GM18907 (cell line): ENCODE results near the gene MYBPH.

Experiments
- ATAC-seq: cut with Tn5 transposase; IDR thresholded peaks from one replicate; pipeline ENCODE4 v1.9.1; 2021; ENCODE audit warnings: mild to moderate bottlenecking, moderate library complexity; ENCODE audit not compliant: unreplicated experiment

MYBPH gene

DNA sequence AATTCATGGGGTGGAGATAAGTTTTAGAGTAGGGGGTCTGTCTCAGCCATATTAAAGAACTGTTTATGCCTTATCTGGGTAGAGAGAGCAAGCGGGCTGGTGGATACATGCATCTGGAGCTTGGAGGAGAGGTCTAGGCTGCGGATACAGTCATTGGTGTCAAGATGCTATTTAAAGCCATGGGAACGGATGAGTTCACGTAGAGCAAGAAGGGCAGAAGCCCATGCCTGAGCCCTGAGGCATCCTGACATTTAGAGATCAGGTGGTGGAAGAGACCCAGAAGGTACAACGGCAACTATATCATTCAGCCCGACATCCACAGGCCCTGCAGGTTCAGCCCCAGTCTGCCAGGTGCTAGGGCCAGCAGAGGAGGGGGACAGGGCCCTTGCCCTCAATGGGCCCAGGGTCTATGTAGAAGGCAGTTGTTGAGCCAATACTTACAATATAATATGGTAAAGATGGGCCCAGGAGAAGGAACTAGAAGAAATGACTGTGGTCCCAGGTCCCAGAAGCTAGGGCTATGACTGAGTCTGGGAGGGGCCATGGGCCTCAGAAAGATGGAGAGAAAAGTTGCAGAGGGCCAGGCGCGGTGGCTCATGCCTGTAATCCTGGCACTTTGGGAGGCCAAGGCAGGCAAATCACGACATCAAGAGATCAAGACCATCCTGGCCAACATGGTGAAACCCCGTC is 26.0 kb upstream of the MYBPH start:
- ATAC-seq: no peak

DNA sequence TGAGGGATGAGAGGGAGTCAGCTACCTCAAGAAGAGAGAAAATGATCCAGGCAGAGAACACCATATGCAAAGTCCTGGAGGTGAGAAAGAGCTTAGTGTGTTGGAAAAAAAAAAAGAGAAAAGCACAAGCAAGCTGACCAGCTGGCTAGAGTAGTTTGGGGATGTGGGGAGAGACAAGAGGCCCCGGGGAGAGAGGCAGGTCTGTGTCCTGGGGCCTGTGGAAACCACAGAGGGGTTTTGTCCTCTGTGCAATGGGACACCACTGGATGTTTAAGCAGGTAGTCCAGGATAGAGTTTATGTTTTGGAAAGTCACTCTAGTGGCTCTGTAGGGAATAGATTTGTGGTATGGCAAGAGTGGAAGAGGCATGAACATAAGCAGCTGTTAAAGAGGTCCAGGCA is 25.3 kb upstream of the MYBPH start:
- ATAC-seq: no peak

DNA sequence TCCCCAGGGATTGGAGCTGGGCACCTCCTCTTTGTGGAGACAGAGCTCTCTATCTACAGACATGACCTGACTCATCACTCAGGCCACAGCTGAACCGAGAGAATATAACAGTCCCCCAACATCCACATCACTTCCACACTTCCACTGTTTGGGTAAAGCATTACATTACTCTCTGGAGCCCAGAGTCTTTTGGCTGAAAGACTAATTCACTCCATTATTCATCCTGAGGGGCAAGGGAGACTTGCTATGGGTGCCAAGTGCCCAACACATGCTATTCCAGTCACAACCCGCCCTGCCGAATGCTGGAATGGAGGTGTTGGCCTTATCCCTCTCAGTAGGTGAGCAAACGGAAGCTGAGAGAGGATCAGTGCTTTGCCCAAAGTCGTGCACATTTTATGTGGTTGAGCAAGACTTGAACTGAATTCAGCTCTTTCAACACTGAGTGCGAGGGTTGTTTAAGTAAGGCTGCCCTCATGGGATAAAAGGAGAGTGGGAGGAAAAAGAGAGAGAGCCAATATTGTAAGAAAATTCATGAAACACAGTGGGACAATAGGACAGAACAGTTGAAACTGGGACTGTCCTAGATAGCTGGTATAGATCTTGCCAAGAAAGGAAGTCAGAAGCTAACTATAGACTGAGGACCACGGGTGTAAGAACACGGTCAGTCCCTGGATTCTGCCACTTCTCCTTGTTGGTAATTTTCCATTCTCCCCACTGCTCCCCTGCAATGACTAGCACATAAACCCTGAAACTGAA is 24.4 kb upstream of the MYBPH start:
- ATAC-seq: no peak

DNA sequence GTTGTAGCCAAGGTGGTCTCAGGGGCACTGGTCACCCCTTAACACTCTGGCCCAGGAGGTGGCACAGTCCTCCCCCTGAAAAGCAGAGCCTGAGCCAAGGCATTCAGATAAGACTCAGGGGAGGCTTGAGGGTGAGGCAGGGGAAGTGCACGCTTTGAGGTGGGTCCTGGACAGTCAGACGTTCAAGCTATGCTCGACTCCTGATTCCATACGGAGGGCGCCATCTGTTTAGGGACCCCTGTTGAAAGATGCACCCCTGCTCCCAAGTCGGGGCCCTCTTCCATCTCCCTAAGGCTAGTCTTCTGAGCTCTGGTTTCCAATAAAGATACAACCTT is 23.8 kb upstream of the MYBPH start:
- ATAC-seq: no peak

DNA sequence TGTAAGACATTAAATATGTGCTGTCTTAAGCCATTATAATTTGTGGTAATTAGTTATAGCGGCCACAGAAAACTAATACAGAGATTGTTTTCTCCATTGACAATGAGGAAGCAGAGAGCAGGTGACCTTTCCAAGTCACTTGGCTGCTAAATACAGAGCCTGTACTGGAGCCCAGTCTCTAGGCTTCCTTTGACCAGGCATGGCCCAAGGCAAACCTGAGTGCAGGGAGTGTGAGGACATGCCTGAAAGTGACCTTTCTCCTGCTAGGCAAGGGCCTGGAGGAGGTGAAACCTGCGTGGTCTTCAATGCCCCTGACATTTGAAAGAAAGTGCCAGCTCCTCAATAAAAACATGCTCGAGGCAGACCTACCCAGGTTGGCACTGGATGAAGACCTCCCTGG is 23.4 kb upstream of the MYBPH start:
- ATAC-seq: no peak

DNA sequence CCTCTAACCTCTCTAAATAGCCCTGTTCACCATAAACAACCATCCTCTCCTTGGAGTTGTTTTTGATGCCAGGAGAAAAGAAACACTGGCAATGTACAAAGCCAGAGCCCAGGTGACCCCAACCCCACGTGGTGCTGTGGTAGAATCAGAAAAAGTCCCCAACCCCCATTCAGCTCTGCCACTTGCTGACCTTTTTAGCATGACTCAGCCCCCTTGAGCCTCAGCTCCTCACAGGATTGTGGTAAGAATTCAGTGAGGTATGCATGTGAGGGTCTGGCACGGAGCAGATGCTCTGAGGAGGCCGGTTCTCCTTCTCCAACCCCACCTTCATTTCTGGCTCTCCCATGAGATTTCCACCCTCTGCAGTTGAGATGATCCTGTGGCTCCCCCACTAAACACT is 22.0 kb upstream of the MYBPH start:
- ATAC-seq: no peak

DNA sequence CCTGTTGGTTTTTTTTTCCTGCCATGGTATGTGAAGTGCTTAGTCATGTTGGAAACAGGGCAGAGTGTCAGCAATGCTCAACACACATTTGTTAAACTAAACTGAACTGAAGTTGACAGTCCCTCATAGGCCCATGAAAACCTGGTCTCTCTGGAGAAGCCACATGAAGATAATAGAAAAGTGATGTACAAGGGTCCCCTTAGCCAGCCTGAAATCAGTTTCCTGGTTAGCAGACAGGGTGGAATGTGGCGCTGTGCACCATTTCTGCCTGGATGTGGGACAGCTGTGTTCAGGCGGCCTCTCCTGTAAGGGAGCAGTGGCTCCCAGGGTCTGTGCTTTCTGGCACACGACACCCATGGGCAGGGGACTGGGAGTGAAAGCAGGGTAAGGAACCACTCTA is 20.7 kb upstream of the MYBPH start:
- no peak for ATAC-seq

DNA sequence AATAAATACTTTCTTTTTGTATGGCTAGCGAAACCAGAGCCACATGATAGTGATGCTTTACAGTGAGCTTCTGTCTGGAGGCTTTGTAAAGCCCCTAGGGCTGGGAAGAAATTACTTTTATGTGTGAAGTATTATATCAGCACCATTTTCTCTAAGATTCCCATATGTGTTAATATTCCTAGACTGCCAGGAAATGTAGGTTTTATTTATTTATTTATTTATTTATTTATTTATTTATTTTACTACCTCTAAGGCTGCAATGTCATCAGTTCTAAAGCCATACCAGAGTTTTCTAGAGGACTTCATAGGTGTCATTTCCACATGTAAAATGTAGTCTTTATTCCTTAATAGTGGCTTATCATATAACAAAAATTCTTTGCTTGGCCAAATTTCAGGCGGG is 15.3 kb upstream of the MYBPH start:
- no peak for ATAC-seq

DNA sequence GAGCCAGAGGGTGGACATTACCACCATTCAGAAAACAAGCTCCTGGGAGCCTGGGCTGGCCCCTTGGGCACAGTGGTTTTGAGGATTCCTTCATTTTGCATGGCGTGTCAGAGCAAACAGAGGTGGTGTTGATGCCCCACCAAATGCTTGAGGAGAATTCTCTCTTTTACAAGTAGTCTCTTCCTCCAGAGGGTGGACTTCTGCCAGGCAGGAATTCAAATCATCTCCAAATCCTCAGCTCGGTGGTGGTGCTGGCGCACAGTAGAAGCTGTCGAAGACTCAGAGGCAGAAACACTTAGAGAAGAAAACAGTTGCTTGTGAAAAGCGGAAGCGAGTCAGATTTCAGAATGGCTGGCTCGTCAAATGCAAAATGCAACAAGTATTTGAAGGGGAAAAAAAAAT is 14.3 kb upstream of the MYBPH start:
- ATAC-seq: no peak

DNA sequence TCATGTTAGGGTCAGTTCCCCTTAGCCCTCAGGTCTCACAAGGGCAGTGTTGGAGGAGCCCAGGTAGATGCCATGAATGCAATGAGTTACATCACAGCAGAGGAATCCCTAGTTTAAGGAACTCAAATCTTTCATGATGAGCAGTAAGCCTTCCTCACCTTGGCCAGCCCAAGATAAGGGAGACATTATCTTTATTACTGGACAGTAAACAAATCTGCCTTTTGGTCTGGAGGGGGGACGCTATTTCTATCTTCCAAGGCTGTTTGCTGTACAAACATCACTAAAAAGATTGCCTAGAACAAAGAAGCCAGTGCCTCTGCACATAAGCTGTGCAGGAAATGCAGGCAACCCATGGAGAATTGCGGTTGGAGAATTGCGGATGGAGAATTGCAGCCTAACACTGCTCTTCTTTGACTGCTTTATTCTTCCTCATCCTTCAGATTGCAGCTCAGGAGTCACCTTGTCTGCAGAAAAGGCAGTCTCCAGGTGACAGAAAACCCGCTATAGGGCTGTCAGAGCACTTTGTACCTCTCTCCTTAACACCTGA is 13.1 kb upstream of the MYBPH start:
- no peak for ATAC-seq

DNA sequence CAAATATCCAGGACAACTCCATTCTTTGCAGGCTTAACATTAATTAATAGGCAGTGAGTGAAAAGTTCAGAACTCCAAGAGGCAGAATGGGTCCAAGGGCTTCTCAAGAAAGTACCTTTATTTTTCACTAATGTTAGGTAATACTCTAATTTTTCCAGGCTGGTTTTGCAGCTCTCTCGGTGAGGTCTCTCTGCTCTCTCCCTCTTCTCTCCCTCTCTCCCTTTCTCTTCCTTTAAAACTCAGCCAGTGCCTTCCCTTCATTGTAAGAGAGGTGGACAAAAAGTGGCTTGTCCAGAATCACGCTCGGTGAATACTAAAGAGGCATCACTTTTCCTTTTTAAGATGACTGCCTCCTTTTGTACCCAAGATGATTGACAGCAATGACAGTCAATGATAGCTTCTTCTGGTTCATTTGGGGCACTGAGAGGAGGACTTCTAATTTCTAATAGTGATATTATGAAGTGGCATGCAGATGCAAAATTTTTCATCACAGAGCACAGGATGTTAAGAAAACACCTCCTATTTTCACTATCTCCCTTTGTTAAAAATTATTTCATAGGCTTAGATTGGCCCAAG is 12.2 kb upstream of the MYBPH start:
- ATAC-seq: no peak

DNA sequence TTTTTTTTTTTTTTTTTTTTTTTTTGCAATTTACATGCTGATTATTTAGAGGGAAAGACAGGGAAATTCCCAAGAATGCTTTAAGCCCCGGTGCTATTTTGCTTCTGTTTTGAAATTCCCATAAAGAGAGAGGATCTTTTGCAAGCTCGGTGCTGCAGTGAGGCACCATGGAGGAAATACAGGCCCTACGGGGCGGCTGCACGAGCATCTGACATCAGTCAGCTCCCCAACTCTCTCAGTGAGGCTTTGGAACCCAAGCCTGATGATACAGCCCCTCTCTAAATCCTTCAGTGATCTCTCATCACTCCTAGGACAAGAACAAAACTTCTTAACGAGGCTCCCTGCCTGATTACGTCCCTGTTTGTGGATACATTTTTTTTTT is 11.7 kb upstream of the MYBPH start:
- no peak for ATAC-seq

DNA sequence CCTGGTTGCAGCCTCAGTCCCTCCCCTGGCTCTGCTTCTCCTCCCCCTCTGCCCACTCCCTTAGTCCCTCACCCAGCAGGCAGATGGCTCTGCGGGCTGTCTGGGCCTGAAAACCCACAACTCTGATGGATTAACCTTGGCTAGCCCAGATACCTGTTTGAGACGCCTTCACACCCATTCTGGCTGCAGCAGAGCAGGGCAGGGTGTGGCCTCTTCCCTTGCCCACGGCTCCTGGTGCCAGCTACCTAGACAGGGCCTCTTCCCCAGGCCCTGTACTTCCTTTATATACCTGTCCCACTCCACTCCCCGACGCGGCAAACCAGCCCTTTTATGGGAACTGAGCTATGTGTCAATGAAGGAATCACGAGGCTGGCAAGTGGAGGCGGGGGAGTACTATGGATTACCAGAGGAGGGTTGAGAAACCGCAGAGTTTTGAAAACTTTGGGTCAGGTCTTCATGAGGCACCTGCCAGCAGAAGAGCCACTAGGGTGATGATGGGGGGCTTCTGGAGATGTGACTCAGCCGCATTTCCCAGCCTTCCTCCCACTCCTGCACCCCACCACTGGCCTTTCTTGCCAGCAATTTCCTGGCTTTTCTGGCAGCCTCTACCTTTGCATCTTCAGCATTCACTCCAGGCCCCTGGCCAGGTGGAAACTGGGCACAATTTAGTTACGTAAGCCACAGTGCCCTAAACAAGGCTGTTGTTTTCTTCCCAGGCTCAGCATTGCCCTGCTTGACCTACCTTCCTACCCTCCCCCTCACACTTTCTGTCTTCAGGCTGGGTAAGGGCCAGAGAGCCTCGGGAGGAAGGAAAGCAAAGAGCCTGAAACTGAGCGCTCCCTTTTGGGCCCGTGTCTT is 11.0 kb upstream of the MYBPH start, which contains the start of gene CHI3L1:
Gene CHI3L1, minus strand, starts transcription at position 259 of the 858 bp plus-strand sequence. Its CDS starts 81 bp downstream, at position 178.
- no peak for ATAC-seq

DNA sequence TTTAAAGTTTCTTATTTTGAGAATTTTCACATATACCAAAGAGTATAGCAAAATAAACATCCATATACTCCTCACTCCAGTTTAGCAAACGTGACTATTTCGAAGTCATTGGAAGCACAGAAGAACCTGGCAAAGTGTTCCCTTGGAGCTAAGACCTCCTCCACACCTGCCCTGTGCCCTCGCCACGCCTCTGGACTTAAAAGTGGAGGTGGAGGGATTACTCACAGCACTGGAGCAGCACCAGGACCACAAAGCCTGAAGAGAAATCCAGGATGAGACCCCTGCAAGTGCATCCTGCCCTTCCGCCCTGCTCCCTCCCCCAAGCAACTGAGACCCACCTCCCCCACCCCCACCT is 10.4 kb upstream of the MYBPH start:
- ATAC-seq: no peak

DNA sequence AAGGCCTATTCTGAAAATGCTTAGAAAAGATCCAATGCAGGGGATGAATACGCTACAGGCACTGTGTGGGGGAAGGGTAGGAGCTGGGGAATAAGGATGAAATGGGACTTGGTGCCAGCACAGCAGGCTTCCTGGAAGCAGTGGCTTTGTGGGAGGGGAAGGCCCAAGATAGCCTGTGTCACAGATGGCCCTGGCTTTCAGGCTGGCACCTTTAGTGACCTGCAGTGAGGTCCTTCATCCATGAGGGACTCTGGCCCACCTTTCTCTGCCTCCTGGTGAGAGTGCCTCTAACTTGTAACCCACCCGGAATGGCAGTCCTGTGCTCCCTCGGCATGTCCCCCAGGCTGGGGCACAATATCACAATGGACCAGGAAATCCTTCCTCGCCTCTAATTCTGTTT is 10.0 kb upstream of the MYBPH start:
- no peak for ATAC-seq

DNA sequence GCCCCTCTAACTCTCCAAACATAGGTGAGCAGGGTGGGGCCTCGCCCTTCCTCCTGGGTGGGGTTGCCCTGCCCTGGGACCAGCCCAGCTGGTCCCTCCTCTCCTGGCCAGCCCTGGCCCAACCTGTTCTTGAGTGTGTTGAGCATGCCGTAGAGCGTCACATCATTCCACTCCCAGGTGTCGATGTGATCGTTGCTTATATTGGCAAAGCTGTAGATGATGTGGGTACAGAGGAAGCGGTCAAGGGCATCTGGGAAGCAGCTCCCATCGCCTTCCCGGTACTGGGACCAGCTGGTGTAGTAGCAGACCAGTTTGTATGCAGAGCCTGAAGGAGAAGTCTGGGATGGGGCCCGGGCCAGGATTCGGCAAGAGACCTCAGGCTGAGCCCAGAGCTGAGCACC is 9.4 kb upstream of the MYBPH start:
- no peak for ATAC-seq

DNA sequence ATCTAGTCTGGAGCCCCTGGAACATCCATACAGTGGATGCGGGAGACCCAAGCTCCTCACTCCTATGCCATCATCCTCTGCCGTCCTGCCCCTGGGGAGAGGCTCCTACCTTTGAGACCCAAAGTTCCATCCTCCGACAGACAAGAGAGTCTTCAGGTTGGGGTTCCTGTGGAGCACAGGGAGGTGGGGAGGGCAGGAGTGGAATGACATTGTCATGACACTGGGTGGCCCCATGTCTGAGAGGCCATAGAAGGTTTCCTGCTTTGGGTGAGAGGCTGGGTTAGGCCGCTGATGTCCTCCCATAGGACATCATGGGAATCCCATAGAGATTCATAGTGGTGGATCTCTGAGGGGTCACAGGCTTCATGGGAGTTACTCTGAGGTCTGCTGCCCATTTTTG is 8.8 kb upstream of the MYBPH start:
- ATAC-seq: no peak

DNA sequence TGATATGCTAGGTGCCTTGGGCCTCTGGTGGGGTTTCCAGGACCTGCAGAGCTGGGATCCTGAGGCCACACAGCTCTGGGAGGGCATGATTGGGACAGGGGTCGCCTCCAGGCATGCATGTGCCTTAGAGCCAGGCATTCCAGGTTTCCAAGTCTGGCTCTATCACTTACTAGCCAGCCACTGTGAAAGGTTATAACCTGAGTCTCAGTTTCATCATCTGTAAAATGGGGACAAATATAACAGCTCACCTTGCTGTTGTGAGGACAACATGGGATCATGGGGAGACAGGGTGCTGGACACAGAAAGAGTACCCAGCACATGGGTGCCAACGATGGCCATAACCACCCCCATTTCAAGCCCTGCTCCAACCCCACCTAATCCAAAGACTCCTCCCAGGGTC is 8.2 kb upstream of the MYBPH start:
- ATAC-seq: no peak

DNA sequence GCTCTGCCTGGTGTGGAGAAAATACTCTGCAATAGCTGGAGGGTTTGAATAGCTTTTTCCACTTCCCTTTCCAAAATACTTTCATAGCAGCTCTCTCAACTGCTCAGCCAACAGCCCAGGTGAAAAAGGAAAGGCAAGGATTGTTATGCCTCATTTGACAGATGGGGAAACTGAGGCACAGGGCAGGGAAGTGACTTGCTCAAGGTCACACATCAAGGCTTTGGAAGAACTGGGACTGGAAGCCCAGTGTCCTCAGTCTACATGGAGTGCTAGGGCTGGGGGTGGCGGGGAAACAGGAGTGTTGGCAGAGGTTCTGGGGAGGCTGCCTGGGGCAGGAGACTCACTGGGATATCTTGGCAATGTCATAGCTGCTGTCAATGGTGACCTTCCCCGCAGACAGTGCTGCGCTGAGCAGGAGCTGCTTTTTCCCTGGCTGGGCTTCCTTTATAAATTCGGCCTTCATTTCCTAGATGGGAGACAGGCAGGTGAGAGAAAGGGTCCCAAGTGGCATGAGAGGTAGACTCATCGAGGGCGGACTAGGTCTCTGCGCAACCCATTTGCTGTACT is 6.8 kb upstream of the MYBPH start:
- no peak for ATAC-seq

DNA sequence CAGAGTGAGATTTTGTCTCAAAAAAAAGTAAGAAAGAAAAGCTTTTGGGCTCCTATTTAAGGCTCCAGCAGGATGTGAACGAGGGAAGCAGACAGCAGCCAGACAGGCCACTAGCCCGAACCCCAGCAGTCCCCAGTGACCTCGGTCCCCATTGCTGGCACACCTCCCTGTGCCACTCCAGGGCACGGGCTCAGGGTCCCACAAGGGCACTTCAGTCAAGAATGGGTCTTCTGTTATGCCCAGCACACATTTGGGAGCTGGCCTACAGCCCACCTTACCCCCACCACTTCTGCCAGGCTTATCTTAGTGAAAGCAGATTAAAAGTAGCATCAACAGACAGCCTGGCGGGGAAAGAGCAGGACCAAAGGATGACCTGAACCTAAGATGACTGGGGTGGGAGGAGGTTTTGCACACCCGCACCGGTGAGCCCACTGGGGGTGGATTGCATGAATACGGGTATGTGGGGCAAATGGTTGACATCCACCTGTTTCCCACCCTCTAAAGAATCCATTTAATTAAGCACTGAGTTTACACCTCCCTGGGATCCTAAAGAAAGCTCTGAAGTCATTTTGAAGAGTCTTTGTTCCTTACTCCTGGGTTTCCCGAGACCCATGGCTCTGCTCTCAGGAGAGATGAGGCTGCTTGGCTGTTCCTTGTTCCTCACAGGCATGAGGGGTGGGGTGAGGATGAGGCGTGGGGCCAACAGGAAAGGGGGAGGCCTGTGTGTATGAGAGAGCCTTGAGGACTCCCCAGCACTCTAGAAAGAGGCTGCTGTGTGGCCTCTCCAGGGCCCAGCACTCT is 6.2 kb upstream of the MYBPH start:
- ATAC-seq: no peak
